ENCODE data around the gene NKPD1.

DNA sequence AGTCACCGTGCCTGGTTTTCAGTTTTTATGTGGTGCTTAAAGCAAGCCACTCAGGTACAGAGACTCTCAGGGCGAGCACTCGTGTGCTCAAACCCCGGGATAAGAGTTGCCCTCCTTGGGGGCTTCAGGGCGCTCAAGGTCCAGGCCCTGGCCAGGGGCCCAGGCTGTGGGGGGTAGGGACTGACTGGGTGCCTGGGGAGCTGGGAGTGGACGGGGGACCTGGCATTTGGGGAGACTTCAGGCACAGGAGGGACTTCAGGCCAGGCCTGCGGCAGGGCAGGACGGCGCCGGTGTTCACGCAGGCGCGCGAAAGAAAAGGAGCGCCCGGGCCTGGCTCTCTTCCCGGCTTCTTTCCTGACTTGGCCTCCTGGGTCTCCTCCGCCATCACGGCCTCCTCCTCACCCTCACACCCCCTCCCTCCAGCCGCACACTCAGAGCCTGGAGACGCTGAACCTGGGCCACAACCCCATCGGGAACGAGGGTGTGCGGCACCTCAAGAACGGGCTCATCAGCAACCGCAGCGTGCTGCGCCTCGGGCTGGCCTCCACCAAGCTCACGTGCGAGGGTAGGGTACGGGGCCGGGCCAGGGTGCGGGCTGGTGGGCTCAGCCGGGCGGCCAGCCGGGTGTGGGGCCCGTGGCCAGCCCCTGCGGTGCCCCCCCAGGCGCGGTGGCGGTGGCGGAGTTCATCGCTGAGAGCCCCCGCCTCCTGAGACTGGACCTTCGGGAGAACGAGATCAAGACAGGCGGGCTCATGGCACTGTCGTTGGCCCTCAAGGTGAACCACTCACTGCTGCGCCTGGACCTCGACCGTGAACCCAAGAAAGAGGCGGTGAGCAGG is 16.1 kb downstream of the NKPD1 start:
- TF ChIP-seq, protein P1, sequence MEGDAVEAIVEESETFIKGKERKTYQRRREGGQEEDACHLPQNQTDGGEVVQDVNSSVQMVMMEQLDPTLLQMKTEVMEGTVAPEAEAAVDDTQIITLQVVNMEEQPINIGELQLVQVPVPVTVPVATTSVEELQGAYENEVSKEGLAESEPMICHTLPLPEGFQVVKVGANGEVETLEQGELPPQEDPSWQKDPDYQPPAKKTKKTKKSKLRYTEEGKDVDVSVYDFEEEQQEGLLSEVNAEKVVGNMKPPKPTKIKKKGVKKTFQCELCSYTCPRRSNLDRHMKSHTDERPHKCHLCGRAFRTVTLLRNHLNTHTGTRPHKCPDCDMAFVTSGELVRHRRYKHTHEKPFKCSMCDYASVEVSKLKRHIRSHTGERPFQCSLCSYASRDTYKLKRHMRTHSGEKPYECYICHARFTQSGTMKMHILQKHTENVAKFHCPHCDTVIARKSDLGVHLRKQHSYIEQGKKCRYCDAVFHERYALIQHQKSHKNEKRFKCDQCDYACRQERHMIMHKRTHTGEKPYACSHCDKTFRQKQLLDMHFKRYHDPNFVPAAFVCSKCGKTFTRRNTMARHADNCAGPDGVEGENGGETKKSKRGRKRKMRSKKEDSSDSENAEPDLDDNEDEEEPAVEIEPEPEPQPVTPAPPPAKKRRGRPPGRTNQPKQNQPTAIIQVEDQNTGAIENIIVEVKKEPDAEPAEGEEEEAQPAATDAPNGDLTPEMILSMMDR (IDR thresholded peaks at IDR 0.05), result no peak
- TF ChIP-seq POLR2A (IDR thresholded peaks at IDR 0.05), result no peak
